ENCODE measurements around the gene WDFY3.

- TF ChIP-seq CEBPB (IDR thresholded peaks at IDR 0.05): no peak
- TF ChIP-seq MAX (IDR thresholded peaks at IDR 0.05): no peak
- no peak for TF ChIP-seq TAF1 (IDR thresholded peaks at IDR 0.05; ENCODE audit: low read depth)
- no peak for TF ChIP-seq USF1 (IDR thresholded peaks at IDR 0.05)
- no peak for TF ChIP-seq REST (IDR thresholded peaks at IDR 0.05; ENCODE audit: low read depth)
- no peak for TF ChIP-seq EGR1 (IDR thresholded peaks at IDR 0.05)
- no peak for TF ChIP-seq EP300 (IDR thresholded peaks at IDR 0.05; ENCODE audit: borderline replicate concordance)
- no peak for TF ChIP-seq YY1 (IDR thresholded peaks at IDR 0.05; ENCODE audit: low read depth)
- TF ChIP-seq TCF12 (IDR thresholded peaks at IDR 0.05; ENCODE audit: low read depth): no peak
- no peak for TF ChIP-seq RAD21 (IDR thresholded peaks at IDR 0.05; ENCODE audit: low read depth)
- TF ChIP-seq ZBTB7A (IDR thresholded peaks at IDR 0.05; ENCODE audit: low read depth): no peak
- no peak for TF ChIP-seq TEAD4 (IDR thresholded peaks at IDR 0.05)
- TF ChIP-seq FOXM1 (IDR thresholded peaks at IDR 0.05; ENCODE audit: borderline replicate concordance, low read depth): no peak
Observed at GRCh38 chr4:84626673-84627072, 339.8 kb downstream of the WDFY3 start.
